Peyer's patch (tissue), 4 donors: ENCODE results near the gene PCDHGA12.
"Not testable (repeated sequence)": the region's sequence is repeated elsewhere in the genome, so short reads cannot be mapped to it uniquely, and the experiment has no call there.

Source experiments
- CTCF ChIP-seq, 6 experiments: fragments of 450-650 bp in 4 of 6; fragments of 200-600 bp in 2 of 6; sonication (generic) in 1 of 6; IDR thresholded peaks; one replicate each; pipeline ENCODE4 v1.5.1; 2017 to 2019; ENCODE audit warnings: antibody characterized with exemption in 6 of 6, mild to moderate bottlenecking in 3 of 6, moderate library complexity in 1 of 6
- POLR2A ChIP-seq, 2 donors: fragments of 450-650 bp; IDR thresholded peaks; one replicate each; pipeline ENCODE4 v1.5.1; 2017; ENCODE audit warnings: antibody characterized with exemption in 2 of 2, mild to moderate bottlenecking in 2 of 2, moderate library complexity in 2 of 2

DNA sequence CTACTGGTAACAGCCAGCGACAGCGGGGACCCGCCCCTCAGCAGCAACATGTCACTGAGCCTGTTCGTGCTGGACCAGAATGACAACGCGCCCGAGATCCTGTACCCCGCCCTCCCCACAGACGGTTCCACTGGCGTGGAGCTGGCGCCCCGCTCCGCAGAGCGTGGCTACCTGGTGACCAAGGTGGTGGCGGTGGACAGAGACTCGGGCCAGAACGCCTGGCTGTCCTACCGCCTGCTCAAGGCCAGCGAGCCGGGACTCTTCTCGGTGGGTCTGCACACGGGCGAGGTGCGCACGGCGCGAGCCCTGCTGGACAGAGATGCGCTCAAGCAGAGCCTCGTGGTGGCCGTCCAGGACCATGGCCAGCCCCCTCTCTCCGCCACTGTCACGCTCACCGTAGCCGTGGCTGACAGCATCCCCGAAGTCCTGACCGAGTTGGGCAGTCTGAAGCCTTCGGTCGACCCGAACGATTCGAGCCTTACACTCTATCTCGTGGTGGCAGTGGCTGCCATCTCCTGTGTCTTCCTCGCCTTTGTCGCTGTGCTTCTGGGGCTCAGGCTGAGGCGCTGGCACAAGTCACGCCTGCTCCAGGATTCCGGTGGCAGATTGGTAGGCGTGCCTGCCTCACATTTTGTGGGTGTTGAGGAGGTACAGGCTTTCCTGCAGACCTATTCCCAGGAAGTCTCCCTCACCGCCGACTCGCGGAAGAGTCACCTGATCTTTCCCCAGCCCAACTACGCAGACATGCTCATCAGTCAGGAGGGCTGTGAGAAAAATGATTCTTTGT is 35.7 kb upstream of the PCDHGA12 start:
- TF ChIP-seq CTCF, POLR2A (IDR thresholded peaks at IDR 0.05): not testable (repeated sequence)
